Chondrocyte (in vitro differentiated cells): ENCODE data around the gene DLL1. TPM values are rescaled to one million over a fixed set of nuclear protein-coding genes. Genes with fewer than 3 reads are reported as not detected.
A peak's percentile ranks its signal among the peaks of the same experiment; 100 is the strongest.

Experiments used
- DNase-seq: peaks from one replicate; pipeline ENCODE4 v3.0.0; 2021; ENCODE audit warnings: mixed read lengths, low spot score
- H3K27ac Mint-ChIP-seq: one replicate; pipeline ENCODE4 v1.8.0; 2021; ENCODE audit warnings: mild to moderate bottlenecking, moderate library complexity, mixed read lengths; ENCODE audit not compliant: unreplicated experiment
- H3K27me3 Mint-ChIP-seq: 2 replicates; pipeline ENCODE4 v1.8.0; 2021; ENCODE audit warnings: low read depth, mixed read lengths
- H3K36me3 Mint-ChIP-seq: 2 replicates; pipeline ENCODE4 v1.8.0; 2021; ENCODE audit warnings: low read depth, mixed read lengths
- H3K4me1 Mint-ChIP-seq: 2 replicates; pipeline ENCODE4 v1.8.0; 2021; ENCODE audit warnings: low read depth, mild to moderate bottlenecking, mixed read lengths
- H3K4me3 Mint-ChIP-seq: one replicate; pipeline ENCODE4 v1.8.0; 2021; ENCODE audit warnings: mild to moderate bottlenecking, moderate library complexity, mixed read lengths; ENCODE audit not compliant: unreplicated experiment
- H3K9me3 Mint-ChIP-seq: 2 replicates; pipeline ENCODE4 v1.8.0; 2021; ENCODE audit warnings: low read depth, mixed read lengths
- CTCF ChIP-seq: fragments of 200-600 bp; sonication (generic); IDR thresholded peaks from 2 replicates; pipeline ENCODE4 v1.5.0; 2021; ENCODE audit warnings: antibody characterized with exemption, mild to moderate bottlenecking, moderate library complexity
- total RNA-seq: library from RNA; stranded (reverse); gene quantifications from 3 replicates; pipeline ENCODE4 v1.2.1, GENCODE V29; 2021

DLL1 gene
- total RNA-seq, 1 donor from 2014 or later: 0.35 TPM

- Mint-ChIP-seq H3K27ac (no peak overlapping the region), H3K4me3 (no peak overlapping the region), H3K9me3 (no peaks in the 10 kb centered on the region), H3K27me3 (peaks cover 13% of the 10 kb centered on the region), H3K36me3 (no peaks in the 10 kb centered on the region), H3K4me1 (peaks cover 12% of the 10 kb centered on the region)
- DNase-seq: peak; percentile 42
- no peak for TF ChIP-seq CTCF
These were observed 19.0 kb downstream of the DLL1 start for GRCh38 chr6:170271771-170272314.

- Mint-ChIP-seq H3K4me1 (peaks cover 12% of the 10 kb centered on the region), H3K4me3 (no peak overlapping the region), H3K27ac (no peak overlapping the region), H3K36me3 (no peaks in the 10 kb centered on the region), H3K9me3 (no peaks in the 10 kb centered on the region), H3K27me3 (peaks cover 16% of the 10 kb centered on the region)
- DNase-seq: no peak
- TF ChIP-seq CTCF: no peak
These were observed 19.8 kb downstream of the DLL1 start for GRCh38 chr6:170270984-170271593.

- Mint-ChIP-seq H3K9me3 (no peaks in the 10 kb centered on the region), H3K4me3 (no peak overlapping the region), H3K27ac (peak overlapping the region; percentile 76), H3K27me3 (peaks cover 12% of the 10 kb centered on the region), H3K4me1 (peaks cover 12% of the 10 kb centered on the region), H3K36me3 (no peaks in the 10 kb centered on the region)
- TF ChIP-seq CTCF: no peak
- DNase-seq: no peak
These were observed 20.9 kb downstream of the DLL1 start for GRCh38 chr6:170269846-170270541.

GRCh38 chr6:170269151-170269845 is 21.6 kb downstream of the DLL1 start:
- peaks cover 9% of the 10 kb centered on the region for H3K27me3 Mint-ChIP-seq
- H3K4me1 Mint-ChIP-seq: peaks cover 12% of the 10 kb centered on the region
- no peaks in the 10 kb centered on the region for H3K9me3 Mint-ChIP-seq
- no peak overlapping the region for H3K4me3 Mint-ChIP-seq
- TF ChIP-seq CTCF: no peak
- DNase-seq: no peak
- H3K36me3 Mint-ChIP-seq: no peaks in the 10 kb centered on the region
- H3K27ac Mint-ChIP-seq: peak overlapping the region; percentile 51
